Head of caudate nucleus (tissue), 42 donors: ENCODE data around the gene CACNB4.
"Not testable (repeated sequence)": the region's sequence is repeated elsewhere in the genome, so short reads cannot be mapped to it uniquely, and the experiment has no call there.

Experiments
- DNase-seq, 42 donors: peaks; one replicate each; pipeline versions ENCODE4 v3.0.0 to v3.0.0-alpha.2; 2020 to 2021; ENCODE audit warnings: mixed read lengths in 7 of 42
- intact Hi-C: fragments of 100-400 bp; cut with DNase I; formaldehyde crosslinking; loops from one replicate; pipeline ENCODE4 v1.15.0; 2022

CACNB4 gene

DNA sequence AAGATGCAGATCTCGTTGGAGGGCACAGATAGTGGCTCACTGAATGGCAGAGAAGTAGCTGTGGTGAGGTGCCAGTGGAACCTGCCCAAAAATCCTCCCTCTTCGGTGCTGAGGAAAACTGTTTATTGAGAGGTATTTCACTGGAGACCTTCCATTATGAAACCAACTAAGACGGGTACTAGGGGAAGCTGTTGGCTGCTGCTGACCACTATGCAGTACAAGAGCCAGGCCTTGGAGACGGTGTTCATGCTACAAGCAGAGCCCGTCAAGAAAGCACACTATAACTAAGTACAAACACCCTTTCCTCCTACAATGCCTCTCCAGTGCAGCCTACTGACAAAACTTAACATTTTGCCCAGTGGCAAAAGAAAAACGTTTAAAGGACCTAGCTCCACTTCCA is 275.2 kb downstream of the CACNB4 start:
- intact Hi-C loops = loop anchor here (10.0 kb wide), 1 partner anchor 181 kb away; no protein-coding TSS in a partner anchor

DNA sequence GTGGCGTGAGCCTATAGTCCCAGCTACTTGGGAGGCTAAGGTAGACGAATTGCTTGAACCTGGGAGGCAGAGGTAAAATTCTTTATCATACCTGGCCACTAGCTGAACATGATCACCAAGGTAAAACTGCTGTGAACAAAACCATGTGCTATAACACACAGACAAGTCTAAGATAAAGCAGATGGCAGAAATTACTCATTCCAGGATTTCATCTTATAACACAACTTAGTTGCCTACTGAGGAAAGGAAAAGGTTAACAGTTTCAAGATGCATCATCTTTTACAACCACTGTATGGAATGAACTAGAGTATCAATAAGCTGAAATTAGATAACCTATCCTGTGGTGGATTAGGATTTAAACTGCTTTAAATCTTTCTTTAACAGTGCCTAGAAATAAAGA is 278.9 kb downstream of the CACNB4 start:
- intact Hi-C loops = loop anchor here (10.0 kb wide), 1 partner anchor 185 kb away; no protein-coding TSS in a partner anchor
- DNase-seq = no peak

More for the DNA sequence above, 275.2 kb downstream of the CACNB4 start:
- peak in 1 of 42 donors; percentile 7 for DNase-seq

DNA sequence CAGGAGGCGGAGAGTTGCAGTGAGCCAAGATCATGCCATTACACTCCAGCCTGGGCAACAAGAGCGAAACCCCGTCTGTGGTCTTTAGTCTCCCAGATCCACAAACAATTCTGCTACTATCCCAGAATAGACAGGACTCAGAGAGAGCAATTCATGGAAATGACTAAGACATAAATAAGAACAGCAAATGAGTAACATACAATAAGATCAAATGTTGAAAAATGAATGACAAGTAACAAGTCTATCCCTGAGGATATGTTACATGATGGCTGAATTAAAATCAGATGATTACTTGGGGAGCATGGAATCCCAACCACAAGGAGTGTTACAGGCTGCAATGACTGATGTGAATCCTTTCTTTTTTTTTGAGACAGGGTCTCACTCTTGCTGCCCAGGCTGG is 280.9 kb downstream of the CACNB4 start:
- DNase-seq = no peak
- intact Hi-C loops = no loop called here

DNA sequence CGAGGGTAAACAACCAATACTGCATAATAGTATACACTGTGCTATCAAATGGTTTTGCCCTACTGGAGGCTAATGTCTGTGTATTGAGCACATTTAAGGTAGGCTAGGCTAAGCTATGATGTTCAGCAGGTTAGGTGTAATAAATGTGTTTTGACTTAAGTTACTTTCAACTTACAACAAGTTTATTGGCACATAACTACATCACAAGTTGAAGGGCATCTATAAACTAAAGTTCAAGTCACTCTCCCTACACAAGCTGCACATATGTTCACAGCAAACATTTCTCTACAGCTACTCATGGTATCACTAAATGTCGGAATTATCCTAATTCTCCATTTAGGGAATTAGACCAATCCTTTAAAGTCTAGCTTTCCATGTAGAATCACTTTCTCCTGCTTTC is 282.0 kb downstream of the CACNB4 start:
- intact Hi-C loops = no loop called here
- no peak for DNase-seq

DNA sequence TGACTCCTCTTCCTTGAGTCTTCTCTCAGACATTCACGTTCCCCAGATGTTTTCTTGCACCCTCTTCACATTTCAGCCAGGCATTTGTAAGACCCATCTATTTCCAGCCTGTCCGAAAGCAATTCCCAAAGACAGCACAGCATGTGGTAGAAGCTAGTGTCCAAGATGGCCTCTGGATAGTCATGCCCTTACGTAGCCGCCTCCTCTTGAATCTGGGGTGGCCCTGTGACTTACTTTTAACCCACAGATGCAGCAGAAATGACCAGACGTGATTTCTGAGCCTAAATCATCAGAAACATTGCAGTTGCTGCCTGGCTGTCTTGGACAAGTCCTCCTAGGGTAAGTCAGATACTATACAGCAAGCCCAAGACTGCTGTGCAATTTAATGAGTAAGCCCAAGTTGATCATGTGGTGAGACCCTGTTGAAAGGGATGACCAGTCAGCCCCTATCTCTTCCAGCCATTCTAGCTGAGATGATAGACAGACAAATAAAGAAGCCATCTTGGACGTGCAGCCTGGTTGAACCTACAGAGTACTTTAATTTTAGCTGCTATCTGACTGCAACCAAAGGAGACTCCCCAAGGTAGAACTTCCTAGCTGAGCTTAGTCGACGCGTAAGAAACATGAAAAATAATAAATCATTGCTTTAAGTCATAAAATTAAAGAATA is 282.9 kb downstream of the CACNB4 start:
- no peak for DNase-seq
- intact Hi-C loops = no loop called here

DNA sequence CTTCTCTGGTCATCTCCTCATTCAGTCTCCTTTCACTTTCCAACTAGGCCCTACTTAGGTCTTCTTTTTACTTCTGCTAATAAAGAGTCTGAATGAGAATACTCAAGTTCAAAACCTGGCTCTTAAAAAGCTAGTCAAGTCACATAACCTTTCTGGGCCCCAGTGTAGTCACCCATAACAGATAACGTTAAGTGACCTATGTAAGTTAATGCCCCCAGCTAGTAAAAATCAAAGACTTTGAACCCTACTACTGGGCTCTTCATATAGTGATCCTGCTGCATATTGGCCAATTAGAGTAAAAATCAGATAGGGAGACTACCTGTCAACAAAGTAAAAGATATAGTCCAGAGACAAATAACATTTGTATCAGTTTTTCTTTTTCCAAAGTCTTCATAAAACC is 288.4 kb downstream of the CACNB4 start:
- DNase-seq = no peak
- intact Hi-C loops = no loop called here

DNA sequence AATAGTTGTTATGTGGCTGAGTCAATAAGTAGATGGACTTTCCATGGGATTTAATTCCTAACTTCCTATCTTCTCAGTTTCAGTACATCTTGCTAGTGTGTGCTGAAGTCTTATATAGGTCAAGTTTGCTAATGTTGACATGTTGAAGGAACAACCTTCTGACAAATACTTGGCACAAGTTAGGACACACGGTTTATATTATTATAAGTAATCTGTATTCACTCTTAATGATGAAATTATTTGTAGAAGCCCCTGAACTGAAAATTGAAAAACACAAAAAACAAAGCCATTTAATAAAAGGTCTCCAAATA is 289.8 kb downstream of the CACNB4 start:
- intact Hi-C loops = no loop called here
- DNase-seq = no peak

DNA sequence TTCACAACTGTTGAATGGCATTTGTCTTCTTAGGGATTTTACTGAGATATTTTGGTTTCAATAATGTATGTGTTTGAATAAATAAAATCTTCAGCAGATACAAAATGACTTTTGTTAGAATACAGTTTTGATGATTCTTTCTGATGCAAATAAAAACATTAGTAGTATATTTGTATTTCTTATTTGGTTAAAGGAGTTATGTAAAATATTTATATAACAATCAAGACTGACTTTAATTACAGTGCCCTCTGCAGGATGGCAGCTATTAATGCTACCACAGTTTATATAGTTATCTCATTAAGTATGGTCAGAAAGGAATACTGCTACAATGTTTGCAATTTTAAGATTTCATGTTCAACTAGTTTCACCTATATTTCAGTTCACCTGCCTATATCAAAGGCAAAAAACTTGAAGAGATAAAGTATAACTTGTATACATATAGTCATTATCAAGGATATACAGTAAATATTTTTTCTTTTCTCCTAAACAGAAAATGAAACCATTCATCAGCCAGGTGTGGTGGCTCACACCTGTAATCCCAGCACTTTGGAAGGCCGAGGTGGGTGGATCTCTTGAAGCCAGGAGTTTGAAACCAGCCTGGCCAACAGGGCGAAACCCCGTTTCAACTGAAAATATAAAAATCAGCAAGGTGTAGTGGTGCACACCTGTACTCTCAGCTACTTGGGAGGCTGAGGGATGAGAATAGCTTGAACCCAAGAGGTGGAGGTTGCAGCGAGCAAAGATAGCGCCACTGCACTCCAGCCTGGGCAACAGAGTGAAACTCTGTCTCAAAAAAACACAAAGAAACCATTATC is 290.4 kb downstream of the CACNB4 start:
- intact Hi-C loops = no loop called here
- no peak for DNase-seq

DNA sequence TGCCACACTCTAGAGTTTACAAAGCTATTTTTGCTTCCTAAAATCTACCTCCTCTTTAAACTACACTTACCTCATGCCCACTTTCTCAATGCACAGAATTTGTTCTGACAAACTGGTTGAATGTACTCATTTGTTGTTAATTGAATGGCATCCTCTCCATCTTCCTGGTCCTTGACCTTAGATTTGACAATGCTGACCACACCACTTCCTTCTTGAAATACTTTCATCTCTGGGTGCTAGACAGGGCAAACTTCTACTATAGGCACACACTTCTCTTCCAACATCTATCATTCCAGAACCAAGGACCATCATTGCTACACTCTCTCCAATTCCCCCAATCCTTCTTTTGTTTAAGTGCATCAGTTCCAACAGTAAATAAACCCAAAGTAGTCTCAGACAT is 292.9 kb downstream of the CACNB4 start:
- DNase-seq = no peak
- intact Hi-C loops = no loop called here

DNA sequence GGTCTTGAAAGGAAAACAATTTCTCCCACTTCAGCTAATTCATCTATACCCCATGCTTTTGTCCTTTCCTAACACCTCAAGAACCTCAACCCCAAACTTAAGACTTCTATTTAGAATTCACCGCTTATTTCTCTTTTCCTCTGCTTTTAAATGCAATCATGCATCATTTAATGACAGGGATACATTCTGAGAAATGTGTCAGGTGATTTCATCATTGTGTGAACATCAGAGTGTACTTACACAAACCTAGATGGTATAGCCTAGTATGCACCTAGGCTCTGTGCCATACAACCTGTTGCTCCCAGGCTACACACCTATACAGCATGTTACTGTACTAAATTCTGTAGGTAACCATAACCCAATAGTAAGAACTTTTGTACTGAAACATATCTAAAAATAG is 293.5 kb downstream of the CACNB4 start:
- intact Hi-C loops = no loop called here
- DNase-seq = no peak

DNA sequence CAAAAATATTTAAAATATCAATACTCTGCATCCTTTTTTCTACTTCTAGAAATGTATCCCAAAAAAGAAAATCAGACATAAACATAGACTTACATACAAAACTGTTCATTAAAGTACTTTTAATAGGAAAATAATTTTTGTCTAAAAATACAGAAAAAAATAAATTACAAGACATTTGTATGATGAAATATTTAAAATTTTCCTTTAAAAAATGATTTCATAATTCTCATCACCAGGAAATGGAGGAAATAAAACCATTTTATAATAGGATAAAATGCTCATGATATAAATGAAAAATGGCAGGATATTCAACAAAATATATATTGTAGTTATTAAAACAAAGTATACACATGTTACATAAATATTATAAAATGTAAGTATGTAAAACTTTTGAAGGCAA is 295.0 kb downstream of the CACNB4 start:
- intact Hi-C loops = no loop called here
- no peak for DNase-seq

DNA sequence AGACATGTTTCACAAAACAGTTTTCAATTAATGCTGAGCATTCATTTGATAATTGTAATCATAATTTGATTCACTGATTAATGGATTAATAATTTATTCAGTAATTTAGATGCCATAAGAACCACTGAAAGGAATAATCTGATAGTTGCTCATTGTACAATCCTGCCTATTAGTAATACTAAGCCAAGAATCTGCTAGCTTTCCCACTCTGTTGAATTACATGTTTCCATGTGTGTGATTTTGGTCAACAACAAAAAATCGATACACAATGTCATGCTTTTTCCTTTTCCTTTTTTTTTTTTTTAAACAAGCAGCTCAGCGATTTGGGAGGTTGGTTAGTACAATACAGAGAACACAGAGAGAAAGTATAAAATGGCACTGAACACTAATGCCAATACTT is 296.5 kb downstream of the CACNB4 start:
- intact Hi-C loops = no loop called here
- no peak for DNase-seq

DNA sequence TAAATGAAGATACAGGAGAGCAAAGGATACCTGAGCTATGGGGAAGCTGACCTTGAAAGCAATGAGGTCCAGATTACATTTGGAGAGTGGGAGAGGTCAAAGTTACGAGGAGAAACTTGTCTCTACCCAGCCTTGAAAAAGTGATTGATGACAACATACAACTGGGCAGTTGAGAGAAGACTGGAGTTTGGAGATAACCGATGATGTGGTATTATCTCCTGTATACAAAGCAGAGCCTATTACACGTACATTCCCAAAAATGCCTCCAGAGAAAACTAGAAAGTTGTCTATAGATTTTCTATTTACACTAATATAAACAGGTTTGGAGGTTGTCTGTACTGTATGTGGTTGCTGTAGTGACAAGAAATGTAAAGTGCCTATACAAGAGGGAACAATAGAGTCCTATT is 299.0 kb downstream of the CACNB4 start:
- intact Hi-C loops = no loop called here
- DNase-seq = no peak

DNA sequence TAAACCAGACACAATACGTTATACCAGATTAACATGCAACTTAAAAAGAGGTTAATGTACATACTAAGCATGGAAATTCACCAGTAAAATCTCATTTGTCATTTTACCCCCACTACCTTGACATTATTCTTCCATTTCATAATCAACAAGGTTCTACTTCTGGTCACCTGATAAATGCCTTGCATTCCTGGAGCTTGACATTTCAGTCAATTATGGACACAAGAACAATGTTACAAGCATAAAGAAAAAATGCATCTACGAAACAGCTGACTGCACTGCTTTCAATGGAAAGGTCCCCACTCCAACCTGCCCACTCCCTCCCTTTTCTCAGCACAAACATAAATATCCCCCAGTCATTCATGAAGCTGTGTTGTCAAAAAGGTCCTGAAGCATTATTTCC is 302.1 kb downstream of the CACNB4 start:
- intact Hi-C loops = no loop called here

DNA sequence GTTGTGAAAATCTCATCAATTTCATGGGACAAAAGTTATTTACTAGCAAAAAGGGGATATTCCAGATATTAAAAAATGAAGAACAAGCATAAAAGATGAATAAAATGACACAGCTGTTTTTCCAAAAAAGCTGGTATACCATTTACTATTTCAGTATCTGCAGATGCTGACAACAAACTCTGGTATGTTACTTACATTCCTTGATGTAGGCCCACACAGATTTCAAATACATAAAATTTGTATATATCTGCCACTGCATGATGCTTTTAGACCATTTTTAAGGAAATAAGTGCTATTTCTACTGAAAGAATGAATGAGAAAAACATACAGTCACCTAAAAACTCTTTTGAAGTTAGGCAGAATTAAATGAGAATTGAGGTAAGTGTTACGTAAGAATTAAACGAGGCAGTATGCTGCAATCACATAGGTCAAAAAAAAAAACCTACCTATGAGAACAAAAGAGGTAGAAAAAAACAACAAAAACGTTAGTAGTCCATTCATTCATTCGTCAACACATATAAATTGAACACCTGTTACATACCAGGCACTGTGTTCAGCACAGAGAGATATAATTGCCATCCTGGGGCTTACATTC is 303.1 kb downstream of the CACNB4 start:
- no peak for DNase-seq
- intact Hi-C loops = no loop called here

More for the DNA sequence above, 302.1 kb downstream of the CACNB4 start:
- DNase-seq = no peak

DNA sequence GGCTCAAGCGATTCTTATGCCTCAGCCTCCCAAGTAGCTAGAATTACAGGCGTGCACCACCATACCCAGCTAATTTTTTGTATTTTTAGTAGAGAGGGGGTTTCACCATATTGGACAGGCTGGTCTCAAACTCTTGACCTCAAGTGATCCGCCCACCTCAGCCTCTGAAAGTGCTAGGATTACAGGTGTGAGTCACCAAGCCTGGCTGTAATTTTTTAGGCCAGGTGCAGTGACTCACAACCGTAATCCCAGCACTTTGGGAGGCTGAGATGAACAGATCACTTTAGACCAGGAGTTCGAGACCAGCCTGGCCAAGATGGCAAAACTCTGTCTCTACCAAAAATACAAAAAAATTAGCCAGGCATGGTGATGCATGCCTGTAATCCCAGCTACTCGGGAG is 304.4 kb downstream of the CACNB4 start:
- DNase-seq, intact Hi-C loops: not testable (repeated sequence)

DNA sequence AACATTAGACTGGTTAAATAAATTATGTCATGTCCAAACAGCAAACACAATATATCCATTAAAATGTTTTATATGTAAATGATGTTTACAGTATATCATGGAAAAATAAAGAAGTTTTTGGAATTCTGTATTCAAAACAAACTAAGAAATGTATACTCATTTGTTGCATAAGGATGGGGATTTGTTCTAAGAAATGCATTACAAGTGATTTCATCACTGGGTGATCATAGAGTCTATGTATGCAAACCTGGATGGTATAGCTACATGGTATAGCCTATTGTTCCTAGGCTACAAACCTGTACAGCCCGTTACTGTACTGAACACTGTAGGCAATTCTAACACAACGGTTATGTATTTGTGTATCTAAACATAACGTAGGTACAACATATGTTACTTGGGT is 305.7 kb downstream of the CACNB4 start:
- DNase-seq = no peak
- intact Hi-C loops = no loop called here

DNA sequence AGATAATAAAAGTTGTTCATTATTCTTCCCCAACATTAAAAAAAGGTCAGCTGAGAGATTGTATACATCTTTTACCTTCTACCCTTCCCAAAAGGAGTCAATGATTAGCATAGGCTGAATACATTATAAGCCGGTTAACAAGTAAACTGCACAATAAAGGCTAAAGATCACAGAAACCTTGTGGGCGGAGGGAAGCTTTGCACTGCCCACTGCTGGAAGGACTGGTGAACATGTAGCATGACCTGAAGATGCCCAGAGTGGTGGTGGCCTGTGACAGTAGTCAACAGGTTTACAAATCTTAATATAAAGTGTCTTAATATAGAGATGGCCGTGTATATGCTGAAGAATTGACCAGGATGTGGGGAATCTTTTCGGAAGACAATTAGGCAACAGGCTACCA is 306.3 kb downstream of the CACNB4 start:
- intact Hi-C loops = no loop called here
- DNase-seq = no peak

DNA sequence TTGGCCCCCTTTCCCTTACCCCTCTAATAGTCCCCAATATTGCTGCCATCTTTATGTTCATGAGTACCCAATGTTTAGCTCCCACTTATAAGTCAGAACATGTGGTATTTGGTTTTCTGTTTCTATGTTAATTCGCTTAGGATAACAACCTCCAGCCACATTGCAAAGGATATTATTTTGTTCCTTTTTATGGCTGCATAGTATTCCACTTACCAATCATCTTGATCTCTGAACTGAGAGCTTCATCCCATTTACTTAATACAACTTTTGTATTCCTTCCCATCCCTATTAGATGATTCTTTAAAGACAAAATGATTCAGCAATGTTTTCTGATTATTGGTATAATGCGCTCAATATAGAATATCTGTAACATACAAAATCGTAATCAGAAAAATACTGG is 307.3 kb downstream of the CACNB4 start:
- DNase-seq = no peak

DNA sequence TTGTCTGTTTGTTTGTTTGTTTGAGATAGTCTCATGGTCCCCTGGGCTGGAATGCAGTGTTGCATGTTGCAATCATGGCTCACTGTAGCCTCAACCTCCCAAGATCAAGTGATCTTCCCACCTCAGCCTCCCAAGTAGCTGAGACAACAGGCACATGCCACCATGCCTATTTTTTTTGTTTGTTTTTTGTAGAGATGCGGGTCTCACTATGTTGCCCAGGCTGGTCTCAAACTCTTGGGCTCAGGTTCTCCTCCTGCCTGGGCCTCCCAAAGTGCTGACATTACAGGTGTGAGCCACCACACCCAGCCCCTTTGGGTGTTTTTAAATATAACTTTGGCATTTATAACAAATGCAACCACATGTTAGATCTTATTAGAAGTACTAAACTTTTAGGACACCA is 308.2 kb downstream of the CACNB4 start:
- intact Hi-C loops = no loop called here
- no peak for DNase-seq

More for the DNA sequence above, 307.3 kb downstream of the CACNB4 start:
- intact Hi-C loops = no loop called here
